D341Med (cell line): ENCODE results near the gene TPCN1.

Experiments used
- DNase-seq: peaks from one replicate; pipeline ENCODE4 v3.0.0; 2012; ENCODE audit warnings: low spot score

The TPCN1 gene

GRCh38 chr12:113221181-113221996, at the start of gene TPCN1:
Gene TPCN1 (plus strand): TSS chr12:113221464. CDS start chr12:113226853, 5,389 bp downstream.
- DNase-seq: peak; percentile 97

DNA sequence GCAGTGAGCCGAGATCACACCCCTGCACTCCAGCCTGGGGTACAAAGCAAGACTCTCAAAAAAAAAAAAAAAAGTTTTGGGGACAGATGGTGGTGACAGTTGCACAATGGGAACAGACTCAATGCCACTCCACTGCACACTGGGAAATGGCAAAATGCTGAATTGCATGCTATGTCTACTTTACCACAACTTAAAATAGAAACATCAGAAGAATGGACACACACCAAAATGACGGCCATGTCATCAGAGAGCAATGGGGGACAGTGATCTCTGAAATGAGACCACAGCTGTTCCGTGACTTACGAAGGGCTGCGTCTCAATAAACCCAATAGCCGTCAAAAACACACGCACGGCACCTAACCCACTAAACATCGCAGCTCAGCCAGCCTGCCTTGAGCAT, 49.7 kb upstream of the TPCN1 start:
- DNase-seq: no peak

GRCh38 chr12:113172185-113172584, 49.1 kb upstream of the TPCN1 start:
- no peak for DNase-seq

- DNase-seq: no peak
These were observed 48.1 kb upstream of the TPCN1 start for GRCh38 chr12:113173081-113173698.

DNA sequence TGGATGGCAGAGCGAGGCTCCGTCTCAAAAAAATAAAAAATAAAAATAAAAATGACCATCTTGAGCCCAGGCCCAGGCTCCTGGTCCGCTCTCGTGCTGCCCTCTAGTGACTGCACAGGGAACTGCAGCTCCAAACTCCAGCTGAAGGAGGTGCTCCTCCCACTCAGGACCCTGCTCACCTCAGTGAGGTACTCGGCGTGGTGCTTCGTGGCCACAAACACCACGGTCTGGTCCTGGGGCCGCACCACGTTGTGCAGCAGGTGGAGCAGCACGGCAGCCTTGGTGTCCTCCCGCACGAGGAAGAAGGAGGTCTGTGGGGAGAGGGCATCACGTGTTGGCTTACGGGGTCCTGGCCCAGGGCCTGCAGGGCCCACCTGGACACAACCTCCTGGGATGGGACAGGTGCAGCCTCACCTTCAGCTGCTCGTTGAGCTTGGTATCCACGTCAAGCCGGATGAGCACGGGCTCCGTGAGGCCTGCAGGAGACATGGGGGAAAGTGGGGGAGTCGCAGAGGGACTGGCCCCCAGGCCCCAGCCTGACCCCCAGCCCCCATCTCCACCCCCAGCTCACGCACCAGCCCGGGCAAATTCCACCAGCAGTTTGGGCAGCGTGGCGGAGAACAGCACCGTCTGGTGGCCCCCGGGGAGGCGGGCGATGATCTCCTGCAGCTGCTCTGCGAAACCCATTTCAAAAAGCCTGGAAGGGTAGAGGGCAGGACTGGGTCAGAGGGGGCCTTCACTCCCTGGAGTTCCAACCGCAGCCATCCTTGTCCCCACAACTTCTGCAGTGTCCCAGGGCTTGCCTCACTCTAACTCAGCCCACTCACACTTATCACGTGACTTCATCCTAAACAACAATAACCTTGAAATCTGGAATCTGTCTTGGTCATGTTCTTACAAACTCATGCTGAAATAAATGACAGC, 46.5 kb upstream of the TPCN1 start:
- DNase-seq: peak; percentile 87

- no peak for DNase-seq
These were observed 42.2 kb upstream of the TPCN1 start for GRCh38 chr12:113179023-113179422.

DNA sequence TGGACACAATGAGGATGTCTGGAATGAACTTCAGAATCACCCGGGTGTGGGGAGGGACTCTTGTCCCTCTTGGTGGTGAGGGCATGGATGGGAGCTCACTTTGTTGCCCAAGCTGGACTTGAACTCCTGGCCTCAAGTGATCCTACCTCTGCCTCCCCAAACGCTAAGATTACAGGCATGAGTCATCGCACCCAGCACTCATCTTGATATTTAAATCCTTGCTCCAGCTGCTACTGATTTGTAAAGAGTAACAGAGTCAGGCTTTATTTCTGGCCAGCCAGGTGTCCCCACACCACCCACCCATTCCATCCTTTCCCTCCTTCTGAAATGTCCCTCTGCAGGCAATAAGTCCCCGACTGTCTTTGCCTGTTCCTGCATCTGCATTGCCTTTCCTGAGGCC, 40.9 kb upstream of the TPCN1 start:
- no peak for DNase-seq

- no peak for DNase-seq
These were observed 39.3 kb upstream of the TPCN1 start for GRCh38 chr12:113181975-113182374.

DNA sequence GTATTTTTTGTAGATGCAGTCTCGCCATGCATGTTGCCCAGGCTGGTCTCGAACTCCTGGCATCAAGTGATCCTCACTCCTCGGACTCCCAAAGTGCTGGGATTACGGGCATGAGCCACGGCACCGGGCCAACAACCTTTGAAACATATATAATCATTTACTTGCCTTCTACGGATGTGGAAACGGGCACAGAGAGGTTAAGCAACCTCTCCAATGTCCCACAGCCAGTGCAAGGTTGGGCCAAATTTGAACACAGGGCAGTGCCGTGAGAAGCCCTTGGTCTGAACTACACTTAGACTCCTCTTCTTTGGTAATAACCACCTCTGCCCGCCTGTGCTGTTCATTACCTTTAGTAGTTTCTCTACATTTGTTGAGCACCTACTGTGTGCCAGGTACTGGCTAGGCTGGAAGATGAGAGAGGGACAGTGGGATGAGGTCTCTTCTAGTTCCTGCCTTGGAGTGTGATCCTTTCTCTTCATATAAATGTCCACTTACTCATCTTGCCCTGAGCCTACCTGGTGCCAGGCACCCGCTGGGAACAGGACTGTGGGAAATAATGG, 38.2 kb upstream of the TPCN1 start:
- DNase-seq: no peak

GRCh38 chr12:113184098-113184899, 37.0 kb upstream of the TPCN1 start:
- no peak for DNase-seq

DNA sequence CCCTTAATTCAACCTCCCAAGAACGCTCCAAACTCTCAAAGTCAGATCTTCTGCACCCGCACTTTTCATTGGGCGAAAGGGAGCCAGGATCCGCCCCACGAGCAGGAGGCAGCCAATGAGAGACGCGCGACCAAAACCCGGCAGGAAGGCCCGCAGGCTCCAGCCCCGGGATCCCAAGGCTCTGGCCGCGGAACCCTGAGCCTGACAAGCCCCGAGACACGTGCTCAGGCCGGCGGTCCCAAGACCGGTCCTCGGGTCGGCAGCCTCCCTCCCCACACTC, 36.4 kb upstream of the TPCN1 start:
- DNase-seq: peak; percentile 95

GRCh38 chr12:113185180-113186032, 35.9 kb upstream of the TPCN1 start, which contains the start of the genes DDX54 and RITA1:
Gene DDX54 (minus strand): TSS chr12:113185478. CDS start chr12:113185451, 27 bp downstream.
Gene RITA1 (plus strand): TSS chr12:113185721. CDS start chr12:113186747, 1,026 bp downstream.
- DNase-seq: peak; percentile 91

GRCh38 chr12:113186033-113186365, 35.3 kb upstream of the TPCN1 start:
- DNase-seq: peak; percentile 19

DNA sequence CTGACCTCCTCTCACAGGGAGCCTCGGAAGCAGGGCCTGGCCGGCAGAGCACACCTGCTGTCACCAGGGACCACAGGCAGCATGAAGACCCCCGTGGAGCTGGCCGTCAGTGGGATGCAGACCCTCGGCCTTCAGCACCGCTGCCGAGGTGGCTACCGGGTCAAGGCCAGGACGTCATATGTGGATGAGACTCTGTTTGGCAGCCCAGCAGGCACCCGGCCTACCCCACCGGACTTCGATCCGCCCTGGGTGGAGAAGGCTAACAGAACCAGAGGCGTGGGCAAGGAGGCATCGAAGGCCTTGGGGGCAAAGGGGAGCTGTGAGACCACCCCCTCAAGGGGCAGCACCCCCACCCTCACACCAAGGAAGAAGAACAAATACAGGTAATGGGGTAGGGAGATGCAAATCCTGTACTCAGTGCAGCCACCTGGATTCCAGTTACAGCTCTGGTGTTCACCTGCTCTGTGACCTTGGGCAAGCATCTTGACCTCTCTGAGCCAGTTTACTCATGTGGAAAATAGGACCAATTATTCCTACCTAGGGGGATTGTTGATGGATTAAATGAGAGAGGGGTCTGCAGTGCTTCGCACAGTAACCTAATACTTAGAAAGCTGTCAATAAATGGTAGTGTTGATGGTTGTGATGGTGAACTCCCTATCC, 34.5 kb upstream of the TPCN1 start:
- DNase-seq: peak; percentile 12

- DNase-seq: no peak
These were observed 31.9 kb upstream of the TPCN1 start for GRCh38 chr12:113189361-113189760.

GRCh38 chr12:113190761-113191160, 30.5 kb upstream of the TPCN1 start:
- peak; percentile 55 for DNase-seq

- no peak for DNase-seq
These were observed 30.0 kb upstream of the TPCN1 start for GRCh38 chr12:113191227-113191626.

- no peak for DNase-seq
These were observed 26.3 kb upstream of the TPCN1 start for GRCh38 chr12:113194971-113195391.

- DNase-seq: no peak
These were observed 25.7 kb upstream of the TPCN1 start for GRCh38 chr12:113195598-113195997.

DNA sequence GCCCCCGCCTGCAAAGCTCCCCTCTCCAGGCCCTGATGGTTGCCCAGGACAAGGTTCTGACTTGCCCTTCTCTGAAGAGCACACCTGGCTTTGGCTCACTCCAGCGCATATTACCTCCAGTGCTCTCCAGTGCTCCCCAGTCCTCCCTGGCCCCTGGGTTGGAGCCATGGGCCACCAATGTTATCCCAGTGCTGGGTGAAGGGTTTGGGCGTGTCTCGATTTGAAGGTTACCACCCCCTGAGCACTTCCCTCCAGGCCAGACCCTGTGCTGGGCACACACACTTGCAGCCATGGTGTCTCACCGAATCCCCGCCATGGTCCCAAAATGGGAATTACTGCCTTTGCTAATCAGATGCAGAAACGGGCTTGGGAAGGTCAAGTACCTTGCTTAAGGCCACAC, 24.7 kb upstream of the TPCN1 start:
- no peak for DNase-seq
